Parathyroid adenoma (tissue), 2 donors: ENCODE measurements around the gene NUMBL.

Experiments
- H2AFZ ChIP-seq: fragments of 300-600 bp; sonication (generic); one replicate; pipeline ENCODE4 v1.7.0; 2017; ENCODE audit warnings: antibody characterized with exemption, mild to moderate bottlenecking
- H3K27ac ChIP-seq: fragments of 300-600 bp; sonication (generic); one replicate; pipeline ENCODE4 v1.7.0; 2017
- H3K27me3 ChIP-seq: fragments of 300-600 bp; sonication (generic); one replicate; pipeline ENCODE4 v1.7.0; 2017; ENCODE audit warnings: low read length; ENCODE audit not compliant: control insufficient read depth, insufficient read depth
- H3K36me3 ChIP-seq: fragments of 300-600 bp; sonication (generic); one replicate; pipeline ENCODE4 v1.7.0; 2017; ENCODE audit warnings: low read length; ENCODE audit not compliant: control insufficient read depth, insufficient read depth
- H3K4me1 ChIP-seq: fragments of 300-600 bp; sonication (generic); one replicate; pipeline ENCODE4 v1.7.0; 2017; ENCODE audit warnings: control low read depth
- H3K4me2 ChIP-seq: fragments of 300-600 bp; sonication (generic); one replicate; pipeline ENCODE4 v1.7.0; 2017; ENCODE audit warnings: low read length
- H3K4me3 ChIP-seq: fragments of 300-600 bp; sonication (generic); one replicate; pipeline ENCODE4 v1.7.0; 2017; ENCODE audit warnings: low read depth, low read length
- H3K79me2 ChIP-seq: fragments of 300-600 bp; sonication (generic); one replicate; pipeline ENCODE4 v1.7.0; 2017; ENCODE audit warnings: control low read depth
- H3K9ac ChIP-seq: fragments of 300-600 bp; sonication (generic); one replicate; pipeline ENCODE4 v1.7.0; 2017; ENCODE audit warnings: mild to moderate bottlenecking
- H3K9me3 ChIP-seq: fragments of 300-600 bp; sonication (generic); one replicate; pipeline ENCODE4 v1.7.0; 2017; ENCODE audit warnings: low read length; ENCODE audit not compliant: control insufficient read depth
- CTCF ChIP-seq: fragments of 300-600 bp; sonication (generic); IDR thresholded peaks from one replicate; pipeline ENCODE4 v1.7.0; 2017; ENCODE audit warnings: antibody characterized with exemption, mild to moderate bottlenecking
- donor health status: primary hyperparathyroidism.

NUMBL gene

GRCh38 chr19:40700083-40700482 lies 9.6 kb upstream of the NUMBL start:
- Histone ChIP-seq H3K4me2 (no peak overlapping the region), H3K9ac (no peak overlapping the region), H3K9me3 (no peaks in the 10 kb centered on the region), H3K36me3 (no peaks in the 10 kb centered on the region), H3K4me3 (no peak overlapping the region), H3K27me3 (no peaks in the 10 kb centered on the region), H3K79me2 (no peaks in the 10 kb centered on the region), H3K4me1 (no peaks in the 10 kb centered on the region), H3K27ac (no peak overlapping the region), H2AFZ (no peak overlapping the region)
- TF ChIP-seq CTCF, result no peak

DNA sequence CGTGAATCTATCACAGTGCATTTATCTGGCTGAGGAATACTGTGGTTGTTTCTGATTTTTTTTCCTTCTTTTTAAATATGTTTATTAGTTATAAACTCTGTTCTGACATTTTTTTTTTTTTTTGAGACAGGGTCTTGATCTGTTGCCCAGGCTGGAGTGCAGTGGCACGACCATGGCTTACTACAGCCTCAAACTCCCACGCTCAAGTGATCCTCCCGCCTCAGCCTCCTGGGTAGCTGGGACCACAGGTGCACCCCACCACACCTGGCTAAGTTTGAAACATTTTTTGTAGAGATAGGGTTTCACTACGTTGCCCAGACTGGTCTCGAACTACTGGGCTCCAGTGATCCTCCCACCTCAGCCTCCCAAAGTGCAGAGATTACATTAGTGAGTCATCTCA lies 6.6 kb upstream of the NUMBL start:
- Histone ChIP-seq H3K79me2 (no peaks in the 10 kb centered on the region), H2AFZ (no peak overlapping the region), H3K4me1 (no peaks in the 10 kb centered on the region), H3K9ac (no peak overlapping the region), H3K27ac (no peak overlapping the region), H3K36me3 (no peaks in the 10 kb centered on the region), H3K9me3 (no peaks in the 10 kb centered on the region), H3K4me2 (no peak overlapping the region), H3K27me3 (no peaks in the 10 kb centered on the region), H3K4me3 (no peak overlapping the region)
- TF ChIP-seq CTCF, result no peak

- no peak overlapping the region for H2AFZ ChIP-seq
- H3K36me3 ChIP-seq, result no peaks in the 10 kb centered on the region
- TF ChIP-seq CTCF, result no peak
- H3K4me3 ChIP-seq, result no peak overlapping the region
- no peaks in the 10 kb centered on the region for H3K27me3 ChIP-seq
- H3K79me2 ChIP-seq, result no peaks in the 10 kb centered on the region
- no peak overlapping the region for H3K9ac ChIP-seq
- no peaks in the 10 kb centered on the region for H3K4me1 ChIP-seq
- H3K27ac ChIP-seq, result no peak overlapping the region
- H3K4me2 ChIP-seq, result no peak overlapping the region
- H3K9me3 ChIP-seq, result no peaks in the 10 kb centered on the region
Measured at GRCh38 chr19:40695881-40696280, 5.4 kb upstream of the NUMBL start.

GRCh38 chr19:40693896-40694295 lies 3.4 kb upstream of the NUMBL start:
- Histone ChIP-seq H3K9ac (no peak overlapping the region), H2AFZ (no peak overlapping the region), H3K4me1 (peaks cover 3% of the 10 kb centered on the region), H3K4me3 (no peak overlapping the region), H3K36me3 (no peaks in the 10 kb centered on the region), H3K4me2 (no peak overlapping the region), H3K9me3 (no peaks in the 10 kb centered on the region), H3K79me2 (no peaks in the 10 kb centered on the region), H3K27ac (no peak overlapping the region), H3K27me3 (no peaks in the 10 kb centered on the region)
- no peak for TF ChIP-seq CTCF

DNA sequence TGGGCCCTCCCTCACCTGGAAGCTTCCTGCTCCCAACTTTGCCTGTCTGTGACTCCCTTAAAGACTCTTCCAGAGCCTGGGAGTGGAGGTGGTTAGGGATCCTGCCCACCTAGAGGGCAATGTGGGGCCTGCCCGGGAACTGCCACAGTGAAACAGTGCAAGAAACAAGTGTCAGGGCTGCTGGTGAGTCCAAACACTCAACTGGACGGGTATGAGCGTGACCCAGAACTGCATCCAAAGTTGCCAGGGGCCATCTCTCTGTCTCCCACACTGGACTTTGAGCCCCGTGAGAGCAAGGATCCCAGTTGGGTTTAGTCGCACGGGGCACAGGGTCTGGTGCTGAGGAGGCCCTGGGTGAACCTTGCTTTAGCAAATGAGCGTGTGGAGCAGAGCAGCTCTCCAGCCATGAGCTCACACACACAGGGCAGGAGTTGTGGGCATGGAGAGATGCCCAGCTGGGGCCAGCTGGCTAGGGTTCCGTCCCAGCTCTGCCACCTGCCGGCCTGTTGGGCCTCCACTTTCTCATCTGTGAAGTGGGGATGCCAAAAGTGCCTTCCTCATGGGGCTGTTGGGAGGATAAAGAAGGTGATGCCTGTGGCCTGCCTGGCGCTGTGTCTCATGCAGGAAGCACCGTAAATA lies 2.8 kb upstream of the NUMBL start:
- H3K79me2 ChIP-seq, result no peaks in the 10 kb centered on the region
- TF ChIP-seq CTCF, result no peak
- peaks cover 3% of the 10 kb centered on the region for H3K4me1 ChIP-seq
- no peak overlapping the region for H3K4me2 ChIP-seq
- H3K27ac ChIP-seq, result no peak overlapping the region
- no peaks in the 10 kb centered on the region for H3K9me3 ChIP-seq
- no peak overlapping the region for H3K9ac ChIP-seq
- no peak overlapping the region for H3K4me3 ChIP-seq
- no peaks in the 10 kb centered on the region for H3K36me3 ChIP-seq
- no peaks in the 10 kb centered on the region for H3K27me3 ChIP-seq
- no peak overlapping the region for H2AFZ ChIP-seq
